K562 (cell line): Measurements from ENCODE around the gene FAT2.

ENCODE experiments used
- CEBPG ChIP-seq, 3 experiments: fragments of 200-800 bp in 1 of 3; sonication (Bioruptor generic) in 1 of 3; sonication (generic) in 1 of 3; formaldehyde crosslinking in 1 of 3; IDR thresholded peaks in 2 of 3; conservative IDR thresholded peaks in 1 of 3; 2 replicates each; pipeline versions ENCODE4 v1.6.1 to v1.8.0; 2016 to 2022; ENCODE audit warnings: missing compliant biosample characterization in 2 of 3, missing genetic modification characterization in 2 of 3, mild to moderate bottlenecking in 1 of 3, missing genetic modification reagents in 1 of 3
- EZH2 ChIP-seq: IDR thresholded peaks from 2 replicates; pipeline ENCODE4 v1.6.1; 2012; ENCODE audit warnings: low read depth, mild to moderate bottlenecking, inconsistent platforms, low read length, borderline replicate concordance
- POLR2A ChIP-seq: fragments of 450-650 bp; conservative IDR thresholded peaks from 2 replicates; pipeline ENCODE4 v1.6.1; 2016
- SMARCA5 ChIP-seq: fragments of 450-650 bp; IDR thresholded peaks from 2 replicates; pipeline ENCODE4 v1.6.1; 2016
- TGIF2 ChIP-seq: sonication (generic); formaldehyde crosslinking; IDR thresholded peaks from 2 replicates; pipeline ENCODE4 v1.8.1; 2022; ENCODE audit warnings: mild to moderate bottlenecking, missing genetic modification reagents, moderate library complexity
- ZBED1 ChIP-seq: IDR thresholded peaks from 2 replicates; pipeline ENCODE4 v1.6.1; 2014
- TF ChIP-seq, protein P1 (sequence below): fragments of 250-450 bp; sonication (Bioruptor Pico); IDR thresholded peaks from 2 replicates; pipeline ENCODE4 v1.8.0; 2021; ENCODE audit warnings: borderline replicate concordance, mild to moderate bottlenecking, moderate library complexity; ENCODE audit not compliant: poor library complexity, severe bottlenecking
- TF ChIP-seq, protein P2 (sequence below): fragments of 450-650 bp; IDR thresholded peaks from 2 replicates; pipeline ENCODE4 v1.7.0; 2016; ENCODE audit warnings: borderline replicate concordance

DNA sequence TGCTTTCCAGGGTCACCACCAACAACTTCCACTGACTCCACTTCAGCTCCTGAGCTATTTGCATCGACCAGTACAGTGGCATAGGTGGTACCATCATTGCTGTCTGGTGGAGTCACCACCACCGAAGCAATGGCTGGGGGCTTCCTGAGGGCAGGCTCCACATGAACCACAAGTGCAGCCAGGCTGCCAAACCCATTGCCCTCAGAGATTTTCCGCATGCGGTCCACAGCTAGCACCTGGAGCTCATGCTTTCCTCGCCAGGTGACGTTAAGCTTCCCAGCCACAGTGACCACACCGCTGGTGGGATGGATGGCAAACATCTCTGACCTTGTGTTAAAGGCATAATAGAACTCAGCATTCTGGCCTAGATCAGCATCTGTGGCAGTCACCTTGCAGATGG is 23.1 kb downstream of the FAT2 start:
- no peak for TF ChIP-seq ZBED1
- no peak for TF ChIP-seq EZH2
- TF ChIP-seq POLR2A, result no peak
- TF ChIP-seq, protein P1, sequence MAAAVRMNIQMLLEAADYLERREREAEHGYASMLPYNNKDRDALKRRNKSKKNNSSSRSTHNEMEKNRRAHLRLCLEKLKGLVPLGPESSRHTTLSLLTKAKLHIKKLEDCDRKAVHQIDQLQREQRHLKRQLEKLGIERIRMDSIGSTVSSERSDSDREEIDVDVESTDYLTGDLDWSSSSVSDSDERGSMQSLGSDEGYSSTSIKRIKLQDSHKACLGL (CRISPR knock-in tag), result no peak
- TF ChIP-seq SMARCA5, result no peak
- no peak for TF ChIP-seq TGIF2
- TF ChIP-seq, protein P2, sequence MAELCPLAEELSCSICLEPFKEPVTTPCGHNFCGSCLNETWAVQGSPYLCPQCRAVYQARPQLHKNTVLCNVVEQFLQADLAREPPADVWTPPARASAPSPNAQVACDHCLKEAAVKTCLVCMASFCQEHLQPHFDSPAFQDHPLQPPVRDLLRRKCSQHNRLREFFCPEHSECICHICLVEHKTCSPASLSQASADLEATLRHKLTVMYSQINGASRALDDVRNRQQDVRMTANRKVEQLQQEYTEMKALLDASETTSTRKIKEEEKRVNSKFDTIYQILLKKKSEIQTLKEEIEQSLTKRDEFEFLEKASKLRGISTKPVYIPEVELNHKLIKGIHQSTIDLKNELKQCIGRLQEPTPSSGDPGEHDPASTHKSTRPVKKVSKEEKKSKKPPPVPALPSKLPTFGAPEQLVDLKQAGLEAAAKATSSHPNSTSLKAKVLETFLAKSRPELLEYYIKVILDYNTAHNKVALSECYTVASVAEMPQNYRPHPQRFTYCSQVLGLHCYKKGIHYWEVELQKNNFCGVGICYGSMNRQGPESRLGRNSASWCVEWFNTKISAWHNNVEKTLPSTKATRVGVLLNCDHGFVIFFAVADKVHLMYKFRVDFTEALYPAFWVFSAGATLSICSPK, result no peak
- TF ChIP-seq CEBPG (CRISPR knock-in tag; IDR thresholded peaks at IDR 0.05), result no peak
- TF ChIP-seq CEBPG (tag; conservative IDR thresholded peaks at IDR 0.05 in 1 of 2, IDR thresholded peaks at IDR 0.05 in 1 of 2), result no peak
